Measurements from ENCODE around the gene ARL15.

- TF ChIP-seq CTCF (conservative IDR thresholded peaks at IDR 0.05; ENCODE audit: low read depth, low read length) = no peak
- TF ChIP-seq EZH2 (IDR thresholded peaks at IDR 0.05; ENCODE audit: borderline replicate concordance, low read depth, low read length, poor library complexity, severe bottlenecking) = no peak
Observed at GRCh38 chr5:53971551-53971950, 338.8 kb downstream of the ARL15 start.
